ENCODE measurements around the gene PRKD2. TPM values are rescaled to one million over a fixed set of nuclear protein-coding genes. Genes with fewer than 3 reads are reported as not detected.
A peak's percentile ranks its signal among the peaks of the same experiment; 100 is the strongest.

The PRKD2 gene
- total RNA-seq, 1 experiment from 2014 or later: 100 TPM

DNA sequence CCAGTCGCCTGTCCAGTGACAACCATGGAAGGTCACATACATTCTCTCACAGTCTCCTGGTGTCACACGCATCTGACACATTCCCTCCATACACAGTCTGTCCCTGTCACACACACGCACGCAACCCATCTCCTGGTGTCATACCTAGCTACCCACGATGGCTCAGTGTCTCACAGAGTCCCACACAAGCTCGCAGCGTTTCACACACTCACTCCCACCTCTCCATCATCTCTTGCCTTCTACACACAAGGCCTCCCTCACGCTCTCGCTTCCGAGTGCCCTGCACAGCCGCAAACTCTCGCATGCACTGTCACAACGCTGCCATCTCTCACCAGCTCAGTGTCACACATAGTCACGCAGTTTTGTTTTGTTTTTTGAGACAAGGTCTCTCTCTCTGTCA is 79.7 kb downstream of the PRKD2 start (continued):
- TF ChIP-seq, protein P1, sequence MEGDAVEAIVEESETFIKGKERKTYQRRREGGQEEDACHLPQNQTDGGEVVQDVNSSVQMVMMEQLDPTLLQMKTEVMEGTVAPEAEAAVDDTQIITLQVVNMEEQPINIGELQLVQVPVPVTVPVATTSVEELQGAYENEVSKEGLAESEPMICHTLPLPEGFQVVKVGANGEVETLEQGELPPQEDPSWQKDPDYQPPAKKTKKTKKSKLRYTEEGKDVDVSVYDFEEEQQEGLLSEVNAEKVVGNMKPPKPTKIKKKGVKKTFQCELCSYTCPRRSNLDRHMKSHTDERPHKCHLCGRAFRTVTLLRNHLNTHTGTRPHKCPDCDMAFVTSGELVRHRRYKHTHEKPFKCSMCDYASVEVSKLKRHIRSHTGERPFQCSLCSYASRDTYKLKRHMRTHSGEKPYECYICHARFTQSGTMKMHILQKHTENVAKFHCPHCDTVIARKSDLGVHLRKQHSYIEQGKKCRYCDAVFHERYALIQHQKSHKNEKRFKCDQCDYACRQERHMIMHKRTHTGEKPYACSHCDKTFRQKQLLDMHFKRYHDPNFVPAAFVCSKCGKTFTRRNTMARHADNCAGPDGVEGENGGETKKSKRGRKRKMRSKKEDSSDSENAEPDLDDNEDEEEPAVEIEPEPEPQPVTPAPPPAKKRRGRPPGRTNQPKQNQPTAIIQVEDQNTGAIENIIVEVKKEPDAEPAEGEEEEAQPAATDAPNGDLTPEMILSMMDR (IDR thresholded peaks at IDR 0.05): no peak
- TF ChIP-seq ZNF416 (CRISPR knock-in tag; IDR thresholded peaks at IDR 0.05): no peak
- no peak for TF ChIP-seq ATF1 (CRISPR knock-in tag; IDR thresholded peaks at IDR 0.05)
- TF ChIP-seq MYBL2 (CRISPR knock-in tag; IDR thresholded peaks at IDR 0.05): no peak
- no peak for TF ChIP-seq NFE2L1 (CRISPR knock-in tag; IDR thresholded peaks at IDR 0.05)
- no peak for TF ChIP-seq RORB (CRISPR knock-in tag; IDR thresholded peaks at IDR 0.05)

- TF ChIP-seq EMX1 (CRISPR knock-in tag; IDR thresholded peaks at IDR 0.05) (no peak), ESRRA (CRISPR knock-in tag; IDR thresholded peaks at IDR 0.05; ENCODE audit: borderline replicate concordance) (no peak), PRDM15 (CRISPR knock-in tag; IDR thresholded peaks at IDR 0.05) (no peak), NR3C1 (CRISPR knock-in tag; conservative IDR thresholded peaks at IDR 0.05; ENCODE audit: low read depth) (no peak), KAT7 (CRISPR knock-in tag; IDR thresholded peaks at IDR 0.05; ENCODE audit: borderline replicate concordance) (no peak)
- TF ChIP-seq, protein P2, sequence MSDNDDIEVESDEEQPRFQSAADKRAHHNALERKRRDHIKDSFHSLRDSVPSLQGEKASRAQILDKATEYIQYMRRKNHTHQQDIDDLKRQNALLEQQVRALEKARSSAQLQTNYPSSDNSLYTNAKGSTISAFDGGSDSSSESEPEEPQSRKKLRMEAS (CRISPR knock-in tag; IDR thresholded peaks at IDR 0.05): no peak
- TF ChIP-seq, protein P3, sequence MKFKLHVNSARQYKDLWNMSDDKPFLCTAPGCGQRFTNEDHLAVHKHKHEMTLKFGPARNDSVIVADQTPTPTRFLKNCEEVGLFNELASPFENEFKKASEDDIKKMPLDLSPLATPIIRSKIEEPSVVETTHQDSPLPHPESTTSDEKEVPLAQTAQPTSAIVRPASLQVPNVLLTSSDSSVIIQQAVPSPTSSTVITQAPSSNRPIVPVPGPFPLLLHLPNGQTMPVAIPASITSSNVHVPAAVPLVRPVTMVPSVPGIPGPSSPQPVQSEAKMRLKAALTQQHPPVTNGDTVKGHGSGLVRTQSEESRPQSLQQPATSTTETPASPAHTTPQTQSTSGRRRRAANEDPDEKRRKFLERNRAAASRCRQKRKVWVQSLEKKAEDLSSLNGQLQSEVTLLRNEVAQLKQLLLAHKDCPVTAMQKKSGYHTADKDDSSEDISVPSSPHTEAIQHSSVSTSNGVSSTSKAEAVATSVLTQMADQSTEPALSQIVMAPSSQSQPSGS (CRISPR knock-in tag; IDR thresholded peaks at IDR 0.05; ENCODE audit: borderline replicate concordance, low read depth): no peak
- Mint-ChIP-seq H3K27me3 (ENCODE audit: low read depth) (peaks cover 55% of the 10 kb centered on the region), H3K27ac (no peak within 1 kb of the TSS), H3K9me3 (no peaks in the 10 kb centered on the region), H3K4me1 (peaks cover 26% of the 10 kb centered on the region), H3K4me3 (peak within 1 kb of the TSS; percentile 72), H3K36me3 (no peaks in the 10 kb centered on the region)
- DNase-seq (ENCODE audit: low spot score) (peak; percentile 51), ATAC-seq (no peak)
- POLR2A ChIA-PET: interaction anchor here (1.7 kb wide), 1 partner anchor 25 kb away, joined by 3 read pairs; no protein-coding TSS in a partner anchor
- CTCF ChIA-PET: interaction anchor here (0.6 to 2.6 kb wide), 4 partner anchors 19 to 831 kb away, joined by 3 to 25 read pairs (median 4); partner anchors contain the start of gene DACT3
Observed at GRCh38 chr19:46635920-46636761, 80.8 kb downstream of the PRKD2 start, which contains the start of gene GNG8. Gene GNG8, minus strand, starts transcription at chr19:46636202. Its CDS starts 1,520 bp downstream, at chr19:46634682.

GRCh38 chr19:46634656-46635218 is 82.2 kb downstream of the PRKD2 start:
- peaks cover 41% of the 10 kb centered on the region for H3K27me3 Mint-ChIP-seq (ENCODE audit: low read depth)
- no peaks in the 10 kb centered on the region for H3K36me3 Mint-ChIP-seq
- no peaks in the 10 kb centered on the region for H3K9me3 Mint-ChIP-seq
- ATAC-seq: peak; percentile 6; the same call in 1 of the 2 replicates
- TF ChIP-seq, protein P4, sequence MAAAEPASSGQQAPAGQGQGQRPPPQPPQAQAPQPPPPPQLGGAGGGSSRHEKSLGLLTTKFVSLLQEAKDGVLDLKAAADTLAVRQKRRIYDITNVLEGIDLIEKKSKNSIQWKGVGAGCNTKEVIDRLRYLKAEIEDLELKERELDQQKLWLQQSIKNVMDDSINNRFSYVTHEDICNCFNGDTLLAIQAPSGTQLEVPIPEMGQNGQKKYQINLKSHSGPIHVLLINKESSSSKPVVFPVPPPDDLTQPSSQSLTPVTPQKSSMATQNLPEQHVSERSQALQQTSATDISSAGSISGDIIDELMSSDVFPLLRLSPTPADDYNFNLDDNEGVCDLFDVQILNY (CRISPR knock-in tag; IDR thresholded peaks at IDR 0.05): 0 out of 2 replicates have a peak, but pooled peaks have one; percentile 47
- no peak for TF ChIP-seq FOXJ3 (CRISPR knock-in tag; IDR thresholded peaks at IDR 0.05; ENCODE audit: borderline replicate concordance)
- no peak for TF ChIP-seq ZBTB21 (CRISPR knock-in tag; IDR thresholded peaks at IDR 0.05; ENCODE audit: borderline replicate concordance)
- POLR2A ChIA-PET: interaction anchor here (0.8 kb wide), 1 partner anchor 80 kb away, joined by 3 read pairs; no protein-coding TSS in a partner anchor
- peaks cover 27% of the 10 kb centered on the region for H3K4me1 Mint-ChIP-seq
- peak overlapping the region; percentile 72 for H3K4me3 Mint-ChIP-seq
- peak; percentile 41 for DNase-seq (ENCODE audit: low spot score)
- CTCF ChIA-PET: interaction anchor here (1.2 to 8.5 kb wide), 4 partner anchors 18 to 63 kb away, joined by 5 to 78 read pairs (median 16); partner anchors contain the start of gene DACT3
- no peak overlapping the region for H3K27ac Mint-ChIP-seq
